A549 (cell line): ENCODE measurements around the gene PPP4C. TPM values are rescaled to one million over a fixed set of nuclear protein-coding genes. Genes with fewer than 3 reads are reported as not detected.

Experiments used
- ATAC-seq, 2 experiments: fragments of 200-7000 bp in 1 of 2; fragments of >200 bp in 1 of 2; cut with Nextera tagmentation in 1 of 2; cut with Tn5 transposase in 1 of 2; 3 replicates each; pipeline versions ENCODE4 v1.8.0 to v1.9.1; 2018 to 2020; ENCODE audit warnings: mild to moderate bottlenecking in 1 of 2, moderate library complexity in 1 of 2
- CTCF ChIA-PET: fragments of 300-600 bp; sonication (Branson Sonifier 250); formaldehyde crosslinking; extraction: SDS; loops from one replicate; lab custom pipeline; 2021; ENCODE audit warnings: antibody characterized with exemption, inconsistent platforms; lab: Yijun Ruan, JAX
- POLR2A ChIA-PET: fragments of 350-600 bp; formaldehyde crosslinking; extraction: SDS; loops from one replicate; lab custom pipeline; 2021; ENCODE audit warnings: antibody characterized with exemption, inconsistent platforms; lab: Yijun Ruan, JAX
- DNase-seq, 2 experiments: peaks; one replicate each; pipeline versions ENCODE4 v3.0.0 to v3.0.0-alpha.2; 2011 to 2016; ENCODE audit warnings: low read depth in 1 of 2, low spot score in 1 of 2
- FAIRE-seq: peaks from 2 replicates; lab custom pipeline; 2011; peaks lifted over from hg19 to GRCh38; lab: Jason Lieb, UNC
- H3K27ac ChIP-seq, 2 experiments: fragments of >200 bp; sonication (Bioruptor Twin); formaldehyde crosslinking; 3 replicates each; pipeline ENCODE4 v1.5.1; 2016 to 2017
- H3K4me1 ChIP-seq: fragments of >200 bp; sonication (Bioruptor Twin); formaldehyde crosslinking; 3 replicates; pipeline ENCODE4 v1.6.1; 2016
- H3K4me2 ChIP-seq: fragments of >200 bp; sonication (Bioruptor Twin); formaldehyde crosslinking; 3 replicates; pipeline ENCODE4 v1.6.1; 2016
- H3K4me3 ChIP-seq: fragments of >200 bp; sonication (Bioruptor Twin); formaldehyde crosslinking; 3 replicates; pipeline ENCODE4 v1.5.1; 2016
- H3K9me3 ChIP-seq: fragments of >200 bp; sonication (Bioruptor Twin); formaldehyde crosslinking; 3 replicates; pipeline ENCODE4 v1.6.1; 2016
- CEBPB ChIP-seq, 2 experiments: fragments of >200 bp in 1 of 2; sonication (Bioruptor Twin) in 1 of 2; formaldehyde crosslinking in 1 of 2; IDR thresholded peaks; 2 replicates each; pipeline ENCODE4 v1.6.1; 2012 to 2016
- CHD2 ChIP-seq: fragments of 150-350 bp; IDR thresholded peaks from 2 replicates; pipeline ENCODE4 v1.6.1; 2014; ENCODE audit warnings: low read length; ENCODE audit not compliant: partially characterized antibody
- EHMT2 ChIP-seq: fragments of 200-600 bp; sonication (generic); IDR thresholded peaks from 2 replicates; pipeline ENCODE4 v1.6.1; 2016; ENCODE audit warnings: antibody characterized with exemption, low read depth, mild to moderate bottlenecking, moderate library complexity
- EP300 ChIP-seq, 2 experiments: fragments of >200 bp; sonication (Bioruptor Twin); formaldehyde crosslinking; IDR thresholded peaks; 2 replicates in 1 of 2; 3 replicates in 1 of 2; pipeline ENCODE4 v1.6.1; 2016 to 2017
- ESRRA ChIP-seq: fragments of 150-350 bp; IDR thresholded peaks from 2 replicates; pipeline ENCODE4 v1.6.1; 2014; ENCODE audit warnings: mild to moderate bottlenecking, low read length, borderline replicate concordance
- HDAC2 ChIP-seq: fragments of 200-600 bp; sonication (generic); IDR thresholded peaks from 2 replicates; pipeline ENCODE4 v1.6.1; 2016
- HMGXB4 ChIP-seq: fragments of 250-450 bp; sonication (Bioruptor Pico); IDR thresholded peaks from 2 replicates; pipeline ENCODE4 v1.5.0; 2021; ENCODE audit warnings: mild to moderate bottlenecking, moderate library complexity, borderline replicate concordance
- HOXA7 ChIP-seq: fragments of 250-450 bp; sonication (Bioruptor Pico); IDR thresholded peaks from 2 replicates; pipeline ENCODE4 v1.5.0; 2020; ENCODE audit warnings: mild to moderate bottlenecking, moderate library complexity
- HOXB5 ChIP-seq: fragments of 250-450 bp; sonication (Bioruptor Pico); IDR thresholded peaks from 2 replicates; pipeline ENCODE4 v1.5.0; 2020; ENCODE audit warnings: mild to moderate bottlenecking, moderate library complexity
- KDM5A ChIP-seq: fragments of 200-600 bp; sonication (generic); IDR thresholded peaks from 2 replicates; pipeline ENCODE4 v1.6.1; 2016; ENCODE audit warnings: antibody characterized with exemption, mild to moderate bottlenecking
- MAFK ChIP-seq: fragments of 450-650 bp; IDR thresholded peaks from 2 replicates; pipeline ENCODE4 v1.6.1; 2014; ENCODE audit not compliant: partially characterized antibody
- NFE2L2 ChIP-seq: fragments of 150-350 bp; conservative IDR thresholded peaks from 2 replicates; pipeline ENCODE4 v1.6.1; 2014; ENCODE audit warnings: low read length
- PHF8 ChIP-seq: fragments of 200-600 bp; sonication (generic); IDR thresholded peaks from 2 replicates; pipeline ENCODE4 v1.6.1; 2016; ENCODE audit warnings: low read depth, mild to moderate bottlenecking, antibody characterized with exemption, moderate library complexity, borderline replicate concordance
- WGBS: methylation state at CpG from one replicate; pipeline ENCODE4 v1.1.6; 2017; ENCODE audit errors: missing lambda C conversion rate; 5-methylcytosine and 5-hydroxymethylcytosine counted together
- polyA plus RNA-seq, 4 experiments: library from polyadenylated mRNA; depleted of rRNA in 3 of 4; stranded (reverse); fragments of >200 nt; fragmentation: RNase III in 1 of 4; extraction: RNeasy Plus Mini Kit Qiagen cat#74134 plus additional on column Dnase treatment in 1 of 4; gene quantifications; 2 replicates in 3 of 4; 3 replicates in 1 of 4; pipeline ENCODE4 v1.2.3, GENCODE V29; 2011 to 2017
- TF ChIP-seq, protein P1 (sequence below): fragments of 250-450 bp; sonication (Bioruptor Pico); IDR thresholded peaks from 2 replicates; pipeline ENCODE4 v1.5.0; 2020; ENCODE audit warnings: low read depth, mild to moderate bottlenecking, moderate library complexity
- TF ChIP-seq, protein P2 (sequence below): IDR thresholded peaks from 2 replicates; pipeline ENCODE4 v1.6.1; 2012; ENCODE audit warnings: low read depth, borderline replicate concordance
- TF ChIP-seq, protein P3 (sequence below): IDR thresholded peaks from 2 replicates; pipeline ENCODE4 v1.6.1; 2012

PPP4C gene
- polyA plus RNA-seq, 2 of the 4 experiments (the other 2 are of a cell fraction), result 102 to 115 TPM

GRCh38 chr16:30065102-30065942 lies 10.5 kb upstream of the PPP4C start, which contains the start of gene ALDOA (continued):
- TF ChIP-seq, protein P1, sequence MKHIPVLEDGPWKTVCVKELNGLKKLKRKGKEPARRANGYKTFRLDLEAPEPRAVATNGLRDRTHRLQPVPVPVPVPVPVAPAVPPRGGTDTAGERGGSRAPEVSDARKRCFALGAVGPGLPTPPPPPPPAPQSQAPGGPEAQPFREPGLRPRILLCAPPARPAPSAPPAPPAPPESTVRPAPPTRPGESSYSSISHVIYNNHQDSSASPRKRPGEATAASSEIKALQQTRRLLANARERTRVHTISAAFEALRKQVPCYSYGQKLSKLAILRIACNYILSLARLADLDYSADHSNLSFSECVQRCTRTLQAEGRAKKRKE (CRISPR knock-in tag), result peak; percentile 85
- 0 out of 2 replicates have a peak, but pooled peaks have one; percentile 5 for TF ChIP-seq HMGXB4
- no peak for TF ChIP-seq CEBPB (IDR thresholded peaks at IDR 0.05)
- TF ChIP-seq EP300 (IDR thresholded peaks at IDR 0.05), result 0 out of 5 replicates have a peak, but pooled peaks of 1 of the 2 experiments have one; percentile 13
- peak; percentile 77; the same call in 1 of the 2 replicates for TF ChIP-seq HOXB5
- TF ChIP-seq NFE2L2, result peak; percentile 74
- no peak for TF ChIP-seq CHD2
- TF ChIP-seq, protein P2, sequence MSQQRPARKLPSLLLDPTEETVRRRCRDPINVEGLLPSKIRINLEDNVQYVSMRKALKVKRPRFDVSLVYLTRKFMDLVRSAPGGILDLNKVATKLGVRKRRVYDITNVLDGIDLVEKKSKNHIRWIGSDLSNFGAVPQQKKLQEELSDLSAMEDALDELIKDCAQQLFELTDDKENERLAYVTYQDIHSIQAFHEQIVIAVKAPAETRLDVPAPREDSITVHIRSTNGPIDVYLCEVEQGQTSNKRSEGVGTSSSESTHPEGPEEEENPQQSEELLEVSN, result peak; percentile 95
- peak; percentile 91 for TF ChIP-seq MAFK

DNA sequence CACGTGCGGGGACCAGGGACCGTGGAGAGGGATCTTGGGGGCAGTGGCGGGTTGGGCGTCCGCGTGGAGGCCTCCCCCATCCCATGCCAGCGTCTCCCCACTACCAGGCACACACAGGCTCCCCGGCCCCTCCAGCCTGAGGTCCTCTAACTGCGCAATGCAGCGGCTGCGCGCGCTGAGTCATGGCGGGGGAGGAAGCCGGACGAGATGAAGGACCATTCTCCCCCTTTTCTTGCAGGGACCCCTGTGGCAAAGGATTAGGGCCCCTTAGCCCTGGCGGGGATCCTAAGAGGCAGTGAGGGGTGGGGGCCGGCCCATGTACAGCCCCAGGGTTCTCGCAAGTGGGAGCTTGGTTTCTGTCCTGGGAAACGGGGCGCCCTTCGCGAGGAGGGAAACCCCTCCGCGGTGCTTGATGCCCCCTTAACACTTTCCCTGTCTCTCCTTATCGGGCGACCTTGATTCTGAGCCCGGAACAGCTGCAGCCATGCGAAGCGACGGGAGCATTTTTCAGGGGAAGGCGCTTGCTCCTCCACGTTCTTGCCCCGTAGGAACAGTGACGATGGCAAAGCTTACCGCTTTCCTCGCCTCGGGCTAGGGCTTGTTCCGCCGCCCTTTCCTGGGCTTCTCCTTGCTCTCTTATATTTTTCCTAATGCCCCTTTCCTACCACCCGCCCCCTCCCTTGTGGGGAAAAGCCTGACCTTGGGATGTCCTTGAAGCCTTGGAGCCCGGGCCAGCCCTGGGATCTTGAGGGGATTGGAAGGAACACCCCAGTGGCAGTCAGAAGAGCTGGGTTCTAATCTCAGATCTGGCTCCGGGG lies 9.6 kb upstream of the PPP4C start:
- no peaks in the 10 kb centered on the region for H3K9me3 ChIP-seq
- POLR2A ChIA-PET, result interaction anchor here (0.6 to 3.5 kb wide), 15 partner anchors 8 to 305 kb away, joined by 3 to 67 read pairs (median 7); partner anchors contain the start of genes CORO1A, KIF22, PAGR1 and PPP4C
- H3K4me3 ChIP-seq, result peak overlapping the region; percentile 73
- FAIRE-seq (no peak), ATAC-seq (peak; percentile 7 to 23; a peak in 5 of 6 replicates), DNase-seq (peak in 1 of 2 experiments; percentile 43)
- WGBS, result 0% methylated on average over 23 of the region's 44 CpGs
- CTCF ChIA-PET, result interaction anchor here (3.3 to 9.9 kb wide), 5 partner anchors 11 to 34 kb away, joined by 13 to 119 read pairs (median 44); partner anchors contain the start of genes PPP4C, TBX6 and TLCD3B
- peak overlapping the region; percentile 96 to 97 for H3K27ac ChIP-seq
- H3K4me1 ChIP-seq, result peaks cover 34% of the 10 kb centered on the region
- TF ChIP-seq KDM5A (0 out of 2 replicates have a peak, but pooled peaks have one; percentile 37), ESRRA (0 out of 2 replicates have a peak, but pooled peaks have one; percentile 61), EHMT2 (no peak), PHF8 (peak; percentile 63; the same call in 1 of the 2 replicates), MAFK (peak; percentile 7), HOXA7 (CRISPR knock-in tag) (peak; percentile 23; the same call in 1 of the 2 replicates), HDAC2 (0 out of 2 replicates have a peak, but pooled peaks have one; percentile 49)
- TF ChIP-seq, protein P3, sequence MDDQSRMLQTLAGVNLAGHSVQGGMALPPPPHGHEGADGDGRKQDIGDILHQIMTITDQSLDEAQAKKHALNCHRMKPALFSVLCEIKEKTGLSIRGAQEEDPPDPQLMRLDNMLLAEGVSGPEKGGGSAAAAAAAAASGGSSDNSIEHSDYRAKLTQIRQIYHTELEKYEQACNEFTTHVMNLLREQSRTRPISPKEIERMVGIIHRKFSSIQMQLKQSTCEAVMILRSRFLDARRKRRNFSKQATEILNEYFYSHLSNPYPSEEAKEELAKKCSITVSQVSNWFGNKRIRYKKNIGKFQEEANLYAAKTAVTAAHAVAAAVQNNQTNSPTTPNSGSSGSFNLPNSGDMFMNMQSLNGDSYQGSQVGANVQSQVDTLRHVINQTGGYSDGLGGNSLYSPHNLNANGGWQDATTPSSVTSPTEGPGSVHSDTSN, result no peak
- peak overlapping the region; percentile 97 for H3K4me2 ChIP-seq
